ENCODE results near the gene KCTD20. TPM values are rescaled to one million over a fixed set of nuclear protein-coding genes. Genes with fewer than 3 reads are reported as not detected.
A peak's percentile ranks its signal among the peaks of the same experiment; 100 is the strongest.

KCTD20 gene
- total RNA-seq, 1 donor from 2014 or later = 48.8 TPM

DNA sequence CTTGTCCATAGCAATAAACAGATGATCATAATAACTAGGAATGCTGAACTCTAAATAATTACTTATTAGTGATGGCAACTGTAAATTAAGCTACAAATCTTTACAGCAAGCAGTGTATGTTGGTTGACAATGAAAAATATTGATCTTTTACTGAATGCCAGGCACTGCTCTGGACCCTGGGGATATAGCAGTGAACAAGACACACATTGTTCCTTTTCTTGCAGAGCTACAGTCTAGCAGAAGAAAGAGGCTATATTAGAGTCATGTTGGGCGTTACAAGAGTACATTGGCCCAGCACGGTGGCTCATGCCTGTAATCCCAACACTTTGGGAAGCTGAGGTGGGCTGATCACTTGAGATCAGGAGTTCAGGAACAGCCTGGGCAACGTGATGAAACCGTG lies 11.6 kb upstream of the KCTD20 start:
- TF ChIP-seq, protein P1, sequence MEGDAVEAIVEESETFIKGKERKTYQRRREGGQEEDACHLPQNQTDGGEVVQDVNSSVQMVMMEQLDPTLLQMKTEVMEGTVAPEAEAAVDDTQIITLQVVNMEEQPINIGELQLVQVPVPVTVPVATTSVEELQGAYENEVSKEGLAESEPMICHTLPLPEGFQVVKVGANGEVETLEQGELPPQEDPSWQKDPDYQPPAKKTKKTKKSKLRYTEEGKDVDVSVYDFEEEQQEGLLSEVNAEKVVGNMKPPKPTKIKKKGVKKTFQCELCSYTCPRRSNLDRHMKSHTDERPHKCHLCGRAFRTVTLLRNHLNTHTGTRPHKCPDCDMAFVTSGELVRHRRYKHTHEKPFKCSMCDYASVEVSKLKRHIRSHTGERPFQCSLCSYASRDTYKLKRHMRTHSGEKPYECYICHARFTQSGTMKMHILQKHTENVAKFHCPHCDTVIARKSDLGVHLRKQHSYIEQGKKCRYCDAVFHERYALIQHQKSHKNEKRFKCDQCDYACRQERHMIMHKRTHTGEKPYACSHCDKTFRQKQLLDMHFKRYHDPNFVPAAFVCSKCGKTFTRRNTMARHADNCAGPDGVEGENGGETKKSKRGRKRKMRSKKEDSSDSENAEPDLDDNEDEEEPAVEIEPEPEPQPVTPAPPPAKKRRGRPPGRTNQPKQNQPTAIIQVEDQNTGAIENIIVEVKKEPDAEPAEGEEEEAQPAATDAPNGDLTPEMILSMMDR (conservative IDR thresholded peaks at IDR 0.05; ENCODE audit: low read depth, low read length) = no peak
- no peak for DNase-seq (ENCODE audit: low read depth)
- H3K4me3 ChIP-seq (ENCODE audit: low read depth, low read length) = no peak overlapping the region

DNA sequence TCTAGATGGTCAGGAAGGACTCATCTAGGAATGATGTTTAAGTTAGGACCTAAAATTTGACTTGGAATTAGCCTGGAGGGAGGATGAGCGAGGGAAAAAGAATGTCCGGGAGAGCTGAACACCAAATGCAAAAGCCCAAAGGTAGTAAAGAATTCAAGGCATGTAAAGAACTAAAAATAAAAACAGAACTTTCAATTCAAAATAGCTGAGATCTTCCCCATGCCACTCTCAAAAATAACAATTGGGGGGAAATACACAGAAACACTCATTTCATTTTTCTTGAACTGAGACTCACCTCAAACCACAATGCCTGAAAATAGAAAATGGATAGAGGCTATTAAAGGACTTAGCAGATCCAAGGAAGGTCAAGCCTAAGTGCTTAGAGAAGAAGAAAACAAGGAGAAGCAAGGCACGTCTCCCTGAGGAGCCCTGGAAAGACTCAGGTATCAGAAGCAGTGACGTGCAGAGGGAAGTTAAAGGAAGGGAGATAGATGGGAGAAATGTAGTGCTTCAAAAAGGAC lies 10.6 kb upstream of the KCTD20 start:
- TF ChIP-seq, protein P1 (conservative IDR thresholded peaks at IDR 0.05; ENCODE audit: low read depth, low read length) = no peak
- no peak for DNase-seq (ENCODE audit: low read depth)
- no peak overlapping the region for H3K4me3 ChIP-seq (ENCODE audit: low read depth, low read length)

DNA sequence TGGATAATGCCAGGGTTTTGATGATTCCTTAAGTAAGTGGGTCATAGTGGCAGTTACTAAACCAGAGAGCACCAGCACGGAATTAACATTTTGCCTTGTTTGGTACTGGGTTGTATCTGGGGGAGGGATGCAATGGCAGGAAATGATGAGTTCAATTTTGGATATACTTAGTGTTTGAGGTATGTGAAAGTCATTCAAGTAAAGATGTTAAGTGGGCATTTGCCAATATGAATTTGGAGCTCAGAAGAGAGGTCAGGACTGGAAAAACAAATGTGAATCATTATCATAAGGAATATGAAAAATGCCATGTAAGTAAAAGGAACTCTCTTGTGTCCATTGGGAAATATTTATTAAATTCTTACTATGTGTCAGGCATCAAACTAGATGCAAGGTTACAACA lies 6.3 kb upstream of the KCTD20 start:
- TF ChIP-seq, protein P1 (conservative IDR thresholded peaks at IDR 0.05; ENCODE audit: low read depth, low read length) = no peak
- DNase-seq (ENCODE audit: low read depth) = no peak
- no peak overlapping the region for H3K4me3 ChIP-seq (ENCODE audit: low read depth, low read length)

DNA sequence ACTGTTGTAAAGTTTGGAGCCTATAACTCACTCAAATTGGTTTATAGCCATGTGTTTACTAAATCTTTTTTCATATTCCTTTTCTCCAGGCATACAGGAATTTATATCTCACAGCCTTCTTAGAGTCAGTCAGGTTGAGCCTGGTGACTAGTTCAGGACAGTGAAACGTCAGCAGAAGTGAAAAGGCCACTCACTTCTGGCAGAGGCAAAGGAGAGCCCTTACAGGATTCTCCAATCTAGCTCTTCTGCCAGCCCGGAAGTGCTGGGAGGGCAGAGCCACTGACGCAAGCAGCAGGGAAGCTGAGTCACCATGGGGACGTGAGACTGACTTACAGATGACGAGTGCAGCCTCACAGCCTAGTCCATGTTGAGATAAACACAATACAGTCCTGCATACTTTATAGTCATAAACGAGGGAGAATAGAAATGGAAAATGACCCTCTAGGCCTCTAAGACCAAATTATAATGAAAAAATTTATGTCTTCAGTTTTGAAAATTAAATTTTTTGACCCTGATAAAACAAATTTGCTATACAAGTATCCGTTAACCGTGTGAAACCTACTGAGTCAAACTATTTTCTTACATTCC lies 1.4 kb upstream of the KCTD20 start:
- no peak overlapping the region for H3K4me3 ChIP-seq (ENCODE audit: low read depth, low read length)
- DNase-seq (ENCODE audit: low read depth) = peak; percentile 88
- TF ChIP-seq, protein P1 (conservative IDR thresholded peaks at IDR 0.05; ENCODE audit: low read depth, low read length) = no peak

DNA sequence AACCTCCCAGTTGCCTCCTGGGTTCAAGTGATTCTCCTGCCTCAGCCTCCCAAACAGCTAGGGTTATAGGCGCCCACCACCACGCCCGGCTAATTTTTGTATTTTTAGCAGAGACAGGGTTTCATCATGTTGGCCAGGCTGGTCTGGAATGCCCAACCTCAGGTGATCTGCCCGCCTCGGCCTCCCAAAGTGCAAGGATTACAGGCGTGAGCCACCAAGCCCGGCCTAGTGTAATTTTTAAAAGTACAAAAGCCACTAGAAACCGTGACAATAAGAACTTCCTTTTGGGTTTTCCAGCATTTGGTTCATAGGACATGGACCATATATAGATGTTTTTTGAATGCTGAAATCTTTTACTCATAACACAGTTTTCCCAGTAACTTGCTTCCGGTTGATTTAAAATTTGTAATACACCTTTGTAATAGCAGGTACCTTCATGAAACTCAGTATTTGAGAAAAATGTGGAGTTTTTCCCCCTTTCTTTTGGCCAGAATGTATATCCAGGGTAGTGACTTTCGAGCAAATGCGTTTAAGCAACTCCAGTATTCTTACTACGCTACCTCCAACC lies 613 bp upstream of the KCTD20 start:
- TF ChIP-seq, protein P1 (conservative IDR thresholded peaks at IDR 0.05; ENCODE audit: low read depth, low read length) = no peak
- DNase-seq (ENCODE audit: low read depth) = no peak
- H3K4me3 ChIP-seq (ENCODE audit: low read depth, low read length) = peak overlapping the region; percentile 88

DNA sequence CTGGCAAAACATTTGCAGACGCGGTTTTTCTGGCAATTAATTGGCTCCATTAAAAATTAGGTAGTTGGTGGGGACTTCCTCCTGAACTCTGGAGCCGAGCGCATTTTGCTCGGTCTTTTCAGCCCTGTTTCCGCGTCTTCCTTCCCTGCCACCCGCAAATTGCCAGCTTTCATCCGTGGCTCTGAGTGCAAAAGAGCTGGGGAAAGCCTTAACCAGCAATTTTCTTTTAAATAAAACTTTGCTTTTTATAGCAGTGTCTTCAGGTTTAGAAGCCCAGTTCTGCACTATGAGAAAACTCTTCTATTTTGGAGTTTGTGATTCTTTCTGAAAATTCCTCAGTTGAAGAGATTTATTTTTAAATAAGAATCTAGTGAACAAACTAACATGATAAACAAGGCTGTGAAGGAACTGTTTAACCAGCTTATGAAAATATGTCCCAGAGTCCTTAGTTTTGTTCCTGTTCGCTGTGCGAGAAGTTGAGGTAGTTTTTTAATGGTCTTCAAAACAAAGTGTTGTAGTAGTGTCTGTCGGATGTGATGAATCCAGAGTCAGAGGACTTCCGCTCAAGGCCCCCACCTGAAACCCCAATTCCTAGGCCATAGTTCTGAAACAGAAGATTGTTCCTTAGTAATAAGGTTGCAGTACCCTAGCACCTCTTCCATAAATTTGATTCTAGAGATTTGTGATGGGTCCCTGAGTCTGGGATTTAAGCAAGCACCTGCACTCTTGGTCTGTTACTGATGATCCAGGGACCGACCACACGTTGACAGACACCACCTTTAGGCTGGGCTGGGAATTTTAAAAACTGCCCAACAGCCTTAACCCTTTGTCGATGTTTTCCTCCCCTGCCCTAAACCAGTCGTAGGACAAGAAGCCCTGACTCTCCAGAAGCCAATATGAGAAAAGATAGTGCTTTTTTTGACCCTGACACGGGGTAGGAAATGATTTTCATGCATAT lies 950 bp downstream of the KCTD20 start:
- DNase-seq (ENCODE audit: low read depth) = no peak
- H3K4me3 ChIP-seq (ENCODE audit: low read depth, low read length) = peak overlapping the region; percentile 88
- TF ChIP-seq, protein P1 (conservative IDR thresholded peaks at IDR 0.05; ENCODE audit: low read depth, low read length) = peak; percentile 33
